K562 (cell line): ENCODE data around the gene ANKRD23. TPM values are rescaled to one million over a fixed set of nuclear protein-coding genes. Genes with fewer than 3 reads are reported as not detected.

Source experiments
- ATAC-seq: fragments of 200-7000 bp; cut with Tn5 transposase; 3 replicates; pipeline ENCODE4 v1.9.1; 2020; ENCODE audit warnings: moderate library complexity
- BruUV-seq: library from RNA; stranded (reverse); fragments of 400-500 nt; replicated peaks from 2 replicates; lab custom pipeline; 2021; lab: Mats Ljungman, UMichigan
- CTCF ChIA-PET: fragments of 300-600 bp; formaldehyde crosslinking; extraction: SDS; loops from one replicate; lab custom pipeline; 2021; ENCODE audit warnings: low intra/inter-chr PET ratio; lab: Yijun Ruan, JAX
- POLR2A ChIA-PET: fragments of 300-600, 350-650 bp; sonication (Branson Sonifier 250); formaldehyde crosslinking; extraction: SDS; loops from one replicate; lab custom pipeline; 2021; ENCODE audit warnings: antibody characterized with exemption, inconsistent platforms; lab: Yijun Ruan, JAX
- DNase-seq, 4 experiments: peaks; one replicate each; pipeline versions ENCODE4 v3.0.0 to v3.0.0-alpha.2; 2011 to 2018; ENCODE audit warnings: low spot score in 3 of 4, mixed read lengths in 3 of 4; ENCODE audit errors: extremely low read depth in 1 of 4
- FAIRE-seq: peaks from 2 replicates; lab custom pipeline; 2011; peaks lifted over from hg19 to GRCh38; lab: Jason Lieb, UNC
- H2AFZ ChIP-seq: 2 replicates; pipeline ENCODE4 v1.6.0; 2011; ENCODE audit warnings: low read depth, low read length, control low read depth, inconsistent platforms
- H3K27ac ChIP-seq: fragments of 200-600 bp; 3 replicates; pipeline ENCODE4 v1.8.0; 2011; ENCODE audit warnings: low read depth, mild to moderate bottlenecking, control low read depth, inconsistent platforms, low read length, moderate library complexity, mixed read lengths; ENCODE audit errors: extremely low read depth
- H3K27me3 ChIP-seq, 2 experiments: fragments of 300-600 bp in 1 of 2; 2 replicates in 1 of 2; 3 replicates in 1 of 2; pipeline versions ENCODE4 v1.6.0 to v1.8.0; 2011; ENCODE audit warnings: inconsistent platforms in 2 of 2, low read length in 2 of 2, mild to moderate bottlenecking in 1 of 2, mixed read lengths in 1 of 2, moderate library complexity in 1 of 2; ENCODE audit not compliant: control insufficient read depth in 2 of 2, insufficient read depth in 2 of 2
- H3K36me3 ChIP-seq: fragments of 300-600 bp; 3 replicates; pipeline ENCODE4 v1.8.0; 2011; ENCODE audit warnings: mild to moderate bottlenecking, low read length, inconsistent platforms; ENCODE audit not compliant: control insufficient read depth, insufficient read depth
- H3K4me1 ChIP-seq, 2 experiments: fragments of 200-600 bp in 1 of 2; replicated peaks in 1 of 2; 2 replicates in 1 of 2; 3 replicates in 1 of 2; pipeline versions ENCODE4 v1.5.1 to v1.8.0; 2011; ENCODE audit warnings: inconsistent platforms in 2 of 2, low read length in 2 of 2, mild to moderate bottlenecking in 1 of 2, mixed read lengths in 1 of 2, moderate library complexity in 1 of 2; ENCODE audit not compliant: control insufficient read depth in 2 of 2, insufficient read depth in 2 of 2
- H3K4me2 ChIP-seq: 2 replicates; pipeline ENCODE4 v1.6.1; 2011; ENCODE audit warnings: low read length, control low read depth, inconsistent platforms, mixed read lengths; ENCODE audit not compliant: insufficient read depth
- H3K4me3 ChIP-seq: fragments of 200-600 bp; sonication (generic), shearing (Covaris generic); 2 replicates; pipeline ENCODE4 v1.5.1; 2016; ENCODE audit warnings: control low read depth, inconsistent platforms
- H3K79me2 ChIP-seq: fragments of 200-600 bp; 3 replicates; pipeline ENCODE4 v1.8.0; 2011; ENCODE audit warnings: low read length, inconsistent platforms; ENCODE audit not compliant: control insufficient read depth, insufficient read depth
- H3K9ac ChIP-seq, 2 experiments: 2 replicates each; pipeline versions ENCODE4 v1.6.0 to v1.6.1; 2011; ENCODE audit warnings: low read depth in 2 of 2, low read length in 2 of 2, control low read depth in 1 of 2, inconsistent platforms in 1 of 2, mild to moderate bottlenecking in 1 of 2, mixed read lengths in 1 of 2; ENCODE audit not compliant: insufficient read depth in 1 of 2
- H3K9me1 ChIP-seq: one replicate; pipeline ENCODE4 v1.6.0; 2011; ENCODE audit warnings: inconsistent platforms, mild to moderate bottlenecking, low read length, moderate library complexity; ENCODE audit not compliant: control insufficient read depth, insufficient read depth
- H3K9me3 ChIP-seq: replicated peaks from 2 replicates; pipeline ENCODE4 v1.5.1; 2011; ENCODE audit warnings: low read depth, low read length, inconsistent platforms; ENCODE audit not compliant: control insufficient read depth, insufficient read depth
- H4K20me1 ChIP-seq: replicated peaks from 2 replicates; pipeline ENCODE4 v1.6.1; 2011; ENCODE audit warnings: low read length, inconsistent platforms, mixed read lengths; ENCODE audit not compliant: control insufficient read depth, insufficient read depth
- ARHGAP35 ChIP-seq: fragments of 450-650 bp; IDR thresholded peaks from 2 replicates; pipeline ENCODE4 v1.6.1; 2018; ENCODE audit not compliant: partially characterized antibody
- BCL6 ChIP-seq: fragments of 250-450 bp; sonication (Bioruptor Pico); IDR thresholded peaks from 2 replicates; pipeline ENCODE4 v1.4.0; 2020
- CHCHD3 ChIP-seq: fragments of 250-450 bp; sonication (Bioruptor Pico); IDR thresholded peaks from 2 replicates; pipeline ENCODE4 v2.1.2; 2022; ENCODE audit warnings: mild to moderate bottlenecking
- CREM ChIP-seq: IDR thresholded peaks from 2 replicates; pipeline ENCODE4 v1.6.1; 2014; ENCODE audit warnings: antibody characterized with exemption, low read depth
- CXXC5 ChIP-seq: fragments of 250-450 bp; sonication (Bioruptor Pico); IDR thresholded peaks from 2 replicates; pipeline ENCODE4 v1.8.0; 2022; ENCODE audit warnings: inconsistent platforms, mild to moderate bottlenecking, moderate library complexity
- GABPA ChIP-seq: fragments of 200-800 bp; sonication (Bioruptor generic); conservative IDR thresholded peaks from 2 replicates; pipeline ENCODE4 v1.6.1; 2016; ENCODE audit warnings: low read depth, missing genetic modification characterization, missing compliant biosample characterization
- NCOA2 ChIP-seq, 2 experiments: fragments of 450-650 bp; IDR thresholded peaks; 2 replicates each; pipeline ENCODE4 v1.6.1; 2018; ENCODE audit warnings: mild to moderate bottlenecking in 2 of 2, moderate library complexity in 1 of 2; ENCODE audit not compliant: partially characterized antibody in 2 of 2
- NR2C1 ChIP-seq, 2 experiments: fragments of 450-650 bp; IDR thresholded peaks; 2 replicates each; pipeline ENCODE4 v1.6.1; 2017; ENCODE audit warnings: mild to moderate bottlenecking in 2 of 2, antibody characterized with exemption in 1 of 2, inconsistent platforms in 1 of 2, missing compliant biosample characterization in 1 of 2, missing genetic modification characterization in 1 of 2
- PHF8 ChIP-seq: fragments of 200-600 bp; sonication (generic); IDR thresholded peaks from 2 replicates; pipeline ENCODE4 v1.6.1; 2012; ENCODE audit warnings: mixed run types, mild to moderate bottlenecking, inconsistent platforms, low read length, moderate library complexity, borderline replicate concordance
- POLR2G ChIP-seq: fragments of 200-400 bp; formaldehyde crosslinking; IDR thresholded peaks from 2 replicates; pipeline ENCODE4 v1.6.1; 2017; ENCODE audit warnings: low read depth, mild to moderate bottlenecking, antibody characterized with exemption, low read length, moderate library complexity
- RBM22 ChIP-seq: fragments of 200-400 bp; formaldehyde crosslinking; IDR thresholded peaks from 2 replicates; pipeline ENCODE4 v1.6.1; 2018; ENCODE audit warnings: low read length, low read depth; ENCODE audit not compliant: poor library complexity, severe bottlenecking
- SMAD4 ChIP-seq: fragments of 250-450 bp; sonication (Bioruptor Pico); conservative IDR thresholded peaks from 2 replicates; pipeline ENCODE4 v1.8.0; 2021; ENCODE audit warnings: inconsistent platforms, mild to moderate bottlenecking, moderate library complexity
- TEAD1 ChIP-seq, 2 experiments: fragments of 450-650 bp in 1 of 2; sonication (generic) in 1 of 2; formaldehyde crosslinking; IDR thresholded peaks; 2 replicates each; pipeline versions ENCODE4 v1.4.0 to v1.8.0; 2020 to 2022; ENCODE audit warnings: mild to moderate bottlenecking in 2 of 2, missing genetic modification reagents in 1 of 2
- THRAP3 ChIP-seq: fragments of 450-650 bp; IDR thresholded peaks from 2 replicates; pipeline ENCODE4 v1.6.1; 2016; ENCODE audit warnings: mild to moderate bottlenecking, inconsistent platforms, borderline replicate concordance
- ZC3H4 ChIP-seq: sonication (generic); formaldehyde crosslinking; IDR thresholded peaks from 2 replicates; pipeline ENCODE4 v1.9.0; 2021; ENCODE audit warnings: missing genetic modification reagents, borderline replicate concordance
- WGBS: fragments of 100-300 bp; shearing (Covaris generic); methylation state at CpG from one replicate; pipeline ENCODE4 v1.1.6; 2016; ENCODE audit warnings: low coverage, mixed read lengths; ENCODE audit not compliant: insufficient coverage; ENCODE audit errors: missing lambda C conversion rate; 5-methylcytosine and 5-hydroxymethylcytosine counted together
- in situ Hi-C: fragments of 300-500 bp; cut with MboI; formaldehyde crosslinking; loops from 4 replicates; pipeline ENCODE4 v1.15.0; 2018; ENCODE audit warnings: inconsistent platforms, mixed read lengths
- intact Hi-C: fragments of 100-400 bp; cut with micrococcal nuclease; formaldehyde crosslinking; loops from 2 replicates; pipeline ENCODE4 v1.14.2; 2022
- polyA plus RNA-seq, 8 experiments: library from polyadenylated mRNA; depleted of rRNA in 4 of 8; stranded (reverse) in 5 of 8; unstranded in 3 of 8; fragments of >200 nt; fragmentation: Nextera tagmentation in 2 of 8; fragmentation: Illumina TruSeq in 1 of 8; extraction: Ambion mirVana in 2 of 8; extraction: Trizol in 1 of 8; gene quantifications; 2 replicates each; pipeline versions ENCODE4 v1.2.1 to v1.2.3, GENCODE V29; 2011 to 2014; ENCODE audit warnings: inconsistent platforms in 1 of 8, missing spikeins in 1 of 8
- total RNA-seq, 7 experiments: library from RNA; depleted of rRNA in 6 of 7; stranded (reverse); fragments of >200 nt in 6 of 7; fragmentation: Illumina TruSeq in 2 of 7; extraction: Trizol in 2 of 7; gene quantifications; 2 replicates each; pipeline versions ENCODE4 v1.2.1 to v1.2.3, GENCODE V29; 2011 to 2021; ENCODE audit warnings: low replicate concordance in 1 of 7
- TF ChIP-seq, protein P1 (sequence below): fragments of 200-800 bp; sonication (Bioruptor generic); IDR thresholded peaks from 2 replicates; pipeline ENCODE4 v1.6.1; 2017; ENCODE audit warnings: missing genetic modification characterization, missing compliant biosample characterization
- TF ChIP-seq, protein P2 (sequence below): fragments of 450-650 bp; formaldehyde crosslinking; IDR thresholded peaks from 2 replicates; pipeline ENCODE4 v1.4.0; 2020; ENCODE audit warnings: mild to moderate bottlenecking, moderate library complexity

Gene ANKRD23
- total and polyA plus RNA-seq, 9 of the 15 experiments (the other 6 are each of a cell fraction or from before 2014, with no cell fraction given), result 0.32 to 4.8 (median 2.8) TPM

DNA sequence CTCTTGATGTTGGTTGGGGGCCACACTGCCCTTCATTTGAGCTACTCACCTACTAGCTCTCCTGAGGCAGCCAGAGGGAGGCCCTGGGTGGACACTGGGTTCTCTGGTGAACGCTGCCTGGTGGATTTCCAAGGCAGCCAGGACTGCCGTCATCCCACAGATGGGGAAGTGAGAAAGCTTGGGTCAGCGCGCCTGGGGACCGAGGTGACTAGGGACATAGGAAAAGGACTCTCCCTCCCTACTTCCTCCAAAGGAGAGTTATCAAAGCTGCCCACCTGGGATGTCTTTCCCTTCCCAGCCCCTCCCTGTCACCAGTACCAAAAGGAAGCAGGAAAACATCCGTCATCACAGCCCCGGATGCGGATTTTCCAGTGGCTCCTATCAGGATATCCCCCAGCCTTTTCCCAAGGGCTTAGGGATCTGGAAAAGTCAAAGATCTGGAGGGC is 29.9 kb upstream of the ANKRD23 start (continued):
- no peak for TF ChIP-seq SMAD4

DNA sequence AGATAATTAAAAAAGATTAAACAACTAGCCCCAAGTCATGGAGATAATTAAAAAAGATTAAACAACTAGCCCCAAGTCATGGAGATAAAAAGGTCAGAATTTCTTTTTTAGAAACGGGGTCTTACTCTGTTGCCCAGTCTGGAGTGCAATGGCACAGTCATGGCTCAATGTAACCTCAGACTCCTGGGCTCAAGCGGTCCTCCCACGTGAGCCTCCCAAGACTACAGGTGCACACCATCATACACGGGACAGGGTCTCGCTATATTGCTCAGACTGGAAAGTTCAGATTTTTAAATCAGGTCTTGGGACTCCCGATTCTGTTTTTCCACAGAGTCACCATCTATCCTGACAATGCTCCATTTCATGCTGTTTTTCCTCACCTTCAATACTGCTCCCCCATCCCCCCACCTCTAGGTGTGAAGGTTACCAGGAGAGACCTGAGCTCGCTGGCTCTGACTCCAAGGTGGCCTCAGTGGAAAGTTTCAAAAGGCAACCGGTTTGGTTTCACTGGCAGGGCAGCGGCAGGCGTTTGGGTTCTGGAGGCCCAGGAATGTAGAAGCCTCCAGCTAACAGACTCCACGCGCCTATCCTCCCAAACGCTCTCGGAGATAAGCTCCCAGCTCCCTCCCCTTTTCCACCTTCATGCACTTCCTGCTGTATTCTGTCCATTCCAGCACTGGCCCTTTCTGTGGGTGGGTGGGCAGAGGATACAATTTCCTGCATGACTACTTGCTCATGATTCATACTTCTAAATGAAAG is 28.9 kb upstream of the ANKRD23 start:
- in situ Hi-C loops (loop anchor here (25.0 kb wide), 1 partner anchor 240 kb away; the partner anchor contains the start of gene ANKRD36), intact Hi-C loops (loop anchor here (2.0 to 5.0 kb wide), 2 partner anchors 14 to 80 kb away; partner anchors contain the start of gene ANKRD39)
- WGBS, result 22% methylated on average over 14 of the region's 14 CpGs
- Histone ChIP-seq H3K27me3 (no peaks in the 10 kb centered on the region), H3K4me1 (peaks cover 43 to 90% of the 10 kb centered on the region in 2 experiments), H3K36me3 (peaks cover 15% of the 10 kb centered on the region; the same call in 2 of the 3 replicates), H3K9ac (peak overlapping the region in 1 of 2 experiments; percentile 79; a peak in 1 of 4 replicates), H3K9me3 (no peaks in the 10 kb centered on the region), H3K4me2 (peak overlapping the region; percentile 72), H3K79me2 (peaks cover 50% of the 10 kb centered on the region), H4K20me1 (peaks cover 5% of the 10 kb centered on the region; the same call in 1 of the 2 replicates), H2AFZ (no peak overlapping the region), H3K9me1 (peaks cover 4% of the 10 kb centered on the region), H3K4me3 (0 out of 2 replicates have a peak overlapping the region, but pooled peaks have one; percentile 1), H3K27ac (peak overlapping the region; percentile 53)
- CTCF ChIA-PET, result interaction anchor here (0.8 kb wide), 1 partner anchor 239 kb away, joined by 3 read pairs; no protein-coding TSS in a partner anchor
- BruUV-seq, result no TSS peak
- POLR2A ChIA-PET, result interaction anchor here (1.0 to 11.3 kb wide), 8 partner anchors 8 to 265 kb away, joined by 3 to 112 read pairs (median 14); partner anchors contain the start of gene ANKRD39
- no peak for ATAC-seq
- DNase-seq, result peak in 2 of 4 experiments; percentile 43 to 75
- FAIRE-seq, result peak; percentile 35
- TF ChIP-seq GABPA, result 0 out of 2 replicates have a peak, but pooled peaks have one; percentile 20
- TF ChIP-seq TEAD1 (CRISPR knock-in tag; IDR thresholded peaks at IDR 0.05), result peak in 1 of 2 experiments; percentile 50; a peak in 2 of 4 replicates
- no peak for TF ChIP-seq NR2C1 (IDR thresholded peaks at IDR 0.05)
- no peak for TF ChIP-seq NR2C1 (tag; IDR thresholded peaks at IDR 0.05)
- no peak for TF ChIP-seq PHF8
- TF ChIP-seq THRAP3, result no peak
- no peak for TF ChIP-seq ZC3H4 (CRISPR knock-in tag)
- TF ChIP-seq ARHGAP35, result no peak
- TF ChIP-seq BCL6 (CRISPR knock-in tag), result no peak
- no peak for TF ChIP-seq CREM
- TF ChIP-seq, protein P1, sequence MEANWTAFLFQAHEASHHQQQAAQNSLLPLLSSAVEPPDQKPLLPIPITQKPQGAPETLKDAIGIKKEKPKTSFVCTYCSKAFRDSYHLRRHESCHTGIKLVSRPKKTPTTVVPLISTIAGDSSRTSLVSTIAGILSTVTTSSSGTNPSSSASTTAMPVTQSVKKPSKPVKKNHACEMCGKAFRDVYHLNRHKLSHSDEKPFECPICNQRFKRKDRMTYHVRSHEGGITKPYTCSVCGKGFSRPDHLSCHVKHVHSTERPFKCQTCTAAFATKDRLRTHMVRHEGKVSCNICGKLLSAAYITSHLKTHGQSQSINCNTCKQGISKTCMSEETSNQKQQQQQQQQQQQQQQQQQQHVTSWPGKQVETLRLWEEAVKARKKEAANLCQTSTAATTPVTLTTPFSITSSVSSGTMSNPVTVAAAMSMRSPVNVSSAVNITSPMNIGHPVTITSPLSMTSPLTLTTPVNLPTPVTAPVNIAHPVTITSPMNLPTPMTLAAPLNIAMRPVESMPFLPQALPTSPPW (CRISPR knock-in tag), result no peak; the same call in 1 of the 2 replicates
- TF ChIP-seq POLR2G, result no peak
- peak; percentile 70 for TF ChIP-seq CXXC5 (CRISPR knock-in tag)
- TF ChIP-seq RBM22, result no peak
- TF ChIP-seq, protein P2, sequence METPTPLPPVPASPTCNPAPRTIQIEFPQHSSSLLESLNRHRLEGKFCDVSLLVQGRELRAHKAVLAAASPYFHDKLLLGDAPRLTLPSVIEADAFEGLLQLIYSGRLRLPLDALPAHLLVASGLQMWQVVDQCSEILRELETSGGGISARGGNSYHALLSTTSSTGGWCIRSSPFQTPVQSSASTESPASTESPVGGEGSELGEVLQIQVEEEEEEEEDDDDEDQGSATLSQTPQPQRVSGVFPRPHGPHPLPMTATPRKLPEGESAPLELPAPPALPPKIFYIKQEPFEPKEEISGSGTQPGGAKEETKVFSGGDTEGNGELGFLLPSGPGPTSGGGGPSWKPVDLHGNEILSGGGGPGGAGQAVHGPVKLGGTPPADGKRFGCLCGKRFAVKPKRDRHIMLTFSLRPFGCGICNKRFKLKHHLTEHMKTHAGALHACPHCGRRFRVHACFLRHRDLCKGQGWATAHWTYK (CRISPR knock-in tag), result no peak
- TF ChIP-seq CHCHD3 (CRISPR knock-in tag), result no peak
- TF ChIP-seq NCOA2 (IDR thresholded peaks at IDR 0.05; ENCODE audit: partially characterized antibody in 2 of 2), result no peak
